Stimulated activated CD4-positive, alpha-beta T cell treated with anti-CD3 and anti-CD28 coated beads, TNF-alpha, amount 100 ng/mL, for 4 hours (primary cell): ENCODE results near the gene SMPD3.

Experiments
- DNase-seq, 3 experiments: peaks; one replicate each; pipeline ENCODE4 v3.0.0-alpha.2; 2020; ENCODE audit warnings: low read depth in 3 of 3

The SMPD3 gene

GRCh38 chr16:68369697-68370580, 78.4 kb downstream of the SMPD3 start:
- DNase-seq = no peak

GRCh38 chr16:68369168-68369567, 79.1 kb downstream of the SMPD3 start:
- DNase-seq = no peak

- DNase-seq = no peak
Measured at GRCh38 chr16:68368301-68368888, 79.9 kb downstream of the SMPD3 start.

GRCh38 chr16:68367891-68368290, 80.4 kb downstream of the SMPD3 start:
- DNase-seq = no peak

GRCh38 chr16:68367440-68367839, 80.9 kb downstream of the SMPD3 start:
- no peak for DNase-seq

GRCh38 chr16:68367030-68367429, 81.3 kb downstream of the SMPD3 start:
- DNase-seq = no peak

- no peak for DNase-seq
Measured at GRCh38 chr16:68366062-68366461, 82.2 kb downstream of the SMPD3 start.

- DNase-seq = no peak
Measured at GRCh38 chr16:68365167-68365817, 83.0 kb downstream of the SMPD3 start.

GRCh38 chr16:68364561-68364998, 83.7 kb downstream of the SMPD3 start:
- no peak for DNase-seq

- no peak for DNase-seq
Measured at GRCh38 chr16:68363658-68364521, 84.4 kb downstream of the SMPD3 start.

- no peak for DNase-seq
Measured at GRCh38 chr16:68362947-68363657, 85.2 kb downstream of the SMPD3 start.

GRCh38 chr16:68362262-68362913, 85.9 kb downstream of the SMPD3 start:
- no peak for DNase-seq

- DNase-seq = no peak
Measured at GRCh38 chr16:68361485-68361884, 86.8 kb downstream of the SMPD3 start.

GRCh38 chr16:68360956-68361355, 87.4 kb downstream of the SMPD3 start:
- no peak for DNase-seq

- DNase-seq = no peak
Measured at GRCh38 chr16:68360547-68360946, 87.8 kb downstream of the SMPD3 start.

GRCh38 chr16:68359398-68360191, 88.7 kb downstream of the SMPD3 start:
- no peak for DNase-seq

- no peak for DNase-seq
Measured at GRCh38 chr16:68358951-68359350, 89.4 kb downstream of the SMPD3 start.

- DNase-seq = no peak
Measured at GRCh38 chr16:68357923-68358322, 90.4 kb downstream of the SMPD3 start.

- DNase-seq = no peak
Measured at GRCh38 chr16:68357521-68357922, 90.8 kb downstream of the SMPD3 start.

- DNase-seq = no peak
Measured at GRCh38 chr16:68356919-68357286, 91.4 kb downstream of the SMPD3 start.
